Ecto neural progenitor cell (in vitro differentiated cells): ENCODE measurements around the gene PRR19.

ENCODE experiments used
- DNase-seq: peaks from one replicate; pipeline ENCODE4 v3.0.0-alpha.2; 2018; ENCODE audit warnings: low spot score

The PRR19 gene

DNA sequence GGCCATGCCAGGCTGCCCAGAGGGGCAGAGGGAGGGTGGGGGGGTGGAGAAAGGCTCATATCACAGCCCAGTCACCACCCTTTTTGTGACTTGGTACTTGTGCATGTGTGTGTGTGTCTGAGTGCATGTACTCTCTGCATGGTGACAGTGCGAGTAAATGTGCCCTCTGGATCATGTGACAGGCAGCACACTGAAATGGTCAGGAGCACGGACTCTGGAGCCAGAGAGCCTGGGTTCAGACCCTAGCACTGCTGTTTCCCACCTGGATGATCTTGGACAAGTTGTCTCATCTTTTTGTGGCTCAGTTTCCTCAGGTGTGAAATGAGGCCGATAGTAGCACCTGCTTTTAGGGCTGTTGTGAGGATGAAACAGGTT lies 30.9 kb upstream of the PRR19 start:
- no peak for DNase-seq

DNA sequence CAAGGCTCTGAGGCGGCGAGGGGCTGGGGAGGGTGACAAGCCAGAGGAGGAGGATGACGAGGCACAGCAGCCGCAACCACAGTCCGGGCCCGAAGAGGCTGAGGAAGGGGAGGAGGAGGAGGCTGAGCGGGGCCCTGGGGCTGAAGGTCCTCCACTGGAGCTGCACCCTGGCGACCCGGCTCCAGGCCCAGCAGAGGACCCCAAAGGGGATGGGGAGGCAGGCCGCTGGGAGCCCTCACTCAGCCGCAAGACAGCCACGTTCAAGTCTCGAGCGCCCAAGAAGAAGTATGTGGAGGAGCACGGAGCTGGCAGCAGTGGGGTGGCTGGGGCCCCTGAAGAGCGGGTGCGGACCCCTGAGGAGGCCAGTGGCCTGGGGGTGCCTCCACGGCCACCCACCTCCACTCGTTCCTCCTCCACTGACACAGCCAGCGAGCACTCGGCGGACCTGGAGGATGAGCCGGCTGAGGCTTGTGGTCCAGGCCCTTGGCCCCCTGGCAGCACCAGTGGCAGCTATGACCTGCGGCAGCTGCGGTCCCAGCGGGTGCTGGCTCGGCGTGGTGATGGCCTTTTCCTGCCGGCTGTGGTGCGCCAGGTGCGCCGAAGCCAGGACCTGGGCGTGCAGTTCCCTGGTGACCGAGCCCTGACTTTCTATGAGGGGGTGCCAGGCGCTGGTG lies 29.9 kb upstream of the PRR19 start:
- DNase-seq = no peak

DNA sequence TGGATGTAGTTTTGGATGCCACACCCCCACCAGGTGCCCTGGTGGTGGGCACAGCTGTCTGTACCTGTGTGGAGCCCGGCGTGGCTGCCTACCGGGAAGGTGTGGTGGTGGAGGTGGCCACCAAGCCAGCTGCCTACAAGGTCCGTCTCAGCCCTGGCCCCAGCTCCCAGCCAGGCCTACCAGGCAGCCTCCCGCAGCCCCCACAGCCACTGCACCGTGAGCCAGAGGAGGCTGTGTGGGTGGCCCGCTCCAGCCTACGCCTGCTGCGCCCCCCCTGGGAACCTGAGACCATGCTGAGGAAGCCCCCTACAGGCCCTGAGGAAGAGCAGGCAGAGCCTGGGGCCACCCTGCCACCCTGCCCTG lies 29.4 kb upstream of the PRR19 start:
- no peak for DNase-seq

DNA sequence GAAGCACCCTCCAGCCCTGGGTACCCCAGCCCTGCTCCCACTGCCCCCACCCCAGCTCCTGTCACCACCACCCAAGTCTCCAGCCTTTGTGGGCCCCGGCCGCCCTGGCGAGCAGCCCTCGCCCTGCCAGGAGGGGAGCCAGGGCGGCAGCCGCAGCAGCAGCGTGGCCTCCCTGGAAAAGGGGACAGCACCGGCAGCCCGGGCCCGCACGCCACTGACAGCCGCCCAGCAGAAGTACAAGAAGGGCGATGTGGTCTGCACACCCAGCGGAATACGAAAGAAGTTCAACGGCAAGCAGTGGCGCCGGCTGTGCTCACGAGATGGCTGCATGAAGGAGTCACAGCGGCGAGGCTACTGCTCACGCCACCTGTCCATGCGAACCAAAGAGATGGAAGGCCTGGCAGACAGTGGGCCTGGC lies 28.9 kb upstream of the PRR19 start:
- no peak for DNase-seq

DNA sequence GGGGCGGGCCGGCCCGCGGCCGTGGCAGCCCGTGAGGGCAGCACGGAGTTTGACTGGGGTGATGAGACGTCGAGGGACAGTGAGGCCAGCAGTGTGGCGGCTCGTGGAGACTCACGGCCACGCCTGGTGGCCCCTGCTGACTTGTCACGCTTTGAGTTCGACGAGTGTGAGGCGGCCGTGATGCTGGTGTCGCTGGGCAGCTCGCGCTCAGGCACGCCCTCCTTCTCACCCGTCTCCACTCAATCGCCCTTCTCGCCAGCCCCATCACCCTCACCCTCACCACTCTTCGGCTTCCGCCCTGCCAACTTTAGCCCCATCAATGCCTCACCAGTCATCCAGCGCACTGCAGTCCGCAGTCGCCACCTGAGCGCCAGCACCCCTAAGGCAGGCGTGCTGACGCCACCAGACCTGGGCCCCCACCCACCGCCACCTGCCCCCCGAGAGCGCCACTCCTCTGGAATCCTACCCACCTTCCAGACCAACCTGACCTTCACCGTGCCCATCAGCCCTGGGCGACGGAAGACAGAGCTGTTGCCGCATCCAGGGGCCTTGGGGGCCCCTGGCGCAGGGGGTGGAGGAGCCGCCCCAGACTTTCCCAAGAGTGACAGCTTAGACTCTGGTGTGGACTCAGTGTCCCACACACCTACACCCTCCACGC lies 28.4 kb upstream of the PRR19 start:
- no peak for DNase-seq

DNA sequence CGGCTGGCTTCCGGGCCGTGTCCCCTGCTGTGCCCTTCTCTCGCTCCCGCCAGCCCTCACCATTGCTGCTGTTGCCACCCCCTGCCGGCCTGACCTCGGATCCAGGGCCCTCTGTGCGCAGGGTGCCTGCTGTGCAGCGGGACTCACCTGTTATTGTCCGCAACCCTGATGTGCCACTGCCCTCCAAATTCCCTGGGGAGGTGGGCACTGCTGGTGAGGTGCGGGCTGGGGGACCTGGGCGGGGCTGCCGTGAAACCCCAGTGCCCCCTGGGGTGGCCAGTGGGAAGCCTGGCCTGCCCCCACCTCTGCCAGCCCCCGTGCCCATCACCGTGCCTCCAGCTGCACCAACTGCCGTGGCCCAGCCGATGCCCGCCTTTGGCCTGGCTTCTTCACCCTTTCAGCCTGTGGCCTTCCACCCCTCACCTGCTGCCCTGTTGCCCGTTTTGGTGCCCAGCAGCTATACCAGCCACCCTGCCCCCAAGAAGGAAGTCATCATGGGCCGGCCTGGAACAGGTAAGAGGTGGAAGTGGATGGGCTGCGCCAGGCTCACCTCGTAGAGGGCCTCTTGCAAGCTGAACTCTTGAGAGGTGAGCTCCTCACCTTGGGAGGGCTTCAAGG lies 27.8 kb upstream of the PRR19 start:
- no peak for DNase-seq

DNA sequence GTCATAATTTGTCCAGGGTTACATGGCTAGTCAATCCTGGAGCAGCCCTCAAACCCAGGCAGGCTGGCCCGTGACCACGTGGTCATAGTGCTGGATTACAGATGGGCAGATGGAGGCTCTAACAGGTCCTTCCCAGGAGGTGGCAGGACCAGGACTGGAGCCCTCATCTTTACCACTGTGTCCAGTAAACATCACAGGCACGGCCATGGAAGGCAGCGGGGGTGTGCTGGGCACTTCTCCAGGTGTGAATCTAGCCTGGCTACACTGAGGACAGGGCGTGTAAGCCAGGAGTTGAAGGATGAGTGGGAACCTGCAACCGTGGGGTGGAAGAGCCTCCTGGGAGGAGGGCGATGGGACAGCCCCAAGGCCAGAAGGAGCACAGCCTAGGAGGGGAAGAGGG lies 26.8 kb upstream of the PRR19 start:
- no peak for DNase-seq

DNA sequence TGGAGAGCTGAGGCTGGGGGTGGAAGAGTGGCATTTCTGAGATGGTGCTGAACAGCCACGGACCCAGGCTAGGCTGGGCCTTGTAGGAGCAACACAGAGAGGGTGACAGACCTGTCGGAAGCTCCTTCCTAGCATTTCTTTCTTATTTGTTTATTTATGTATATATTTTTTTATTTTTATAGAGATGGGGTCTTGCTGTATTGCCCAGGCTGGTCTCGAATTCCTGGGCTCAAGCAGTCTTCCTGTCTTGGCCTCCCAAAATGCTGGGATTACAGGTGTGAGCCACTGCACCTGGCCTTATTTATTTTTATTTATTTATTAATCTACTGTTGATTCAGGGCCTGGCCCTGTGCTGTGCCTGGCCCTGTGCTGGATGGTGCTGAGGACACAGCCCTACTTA lies 26.4 kb upstream of the PRR19 start:
- DNase-seq = no peak

DNA sequence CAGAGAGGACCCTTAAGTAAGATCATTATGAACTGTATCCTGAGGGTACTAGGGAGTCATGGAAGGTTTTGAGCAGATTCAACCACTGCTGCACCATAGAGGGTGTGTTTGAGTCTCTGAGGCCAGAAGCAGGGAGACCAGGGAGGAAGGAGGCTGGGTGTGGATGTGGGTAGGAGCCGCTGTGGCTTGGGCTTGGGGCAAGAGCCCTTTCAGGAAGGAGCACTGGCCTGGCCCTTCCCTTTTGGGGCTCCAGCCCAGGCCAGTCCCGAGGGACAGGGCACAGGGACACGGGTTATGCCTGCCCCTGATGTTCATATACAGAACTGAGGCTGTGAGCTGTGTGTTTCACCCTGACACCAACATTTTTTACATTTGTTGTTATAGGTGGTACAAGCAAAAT lies 25.6 kb upstream of the PRR19 start:
- no peak for DNase-seq

DNA sequence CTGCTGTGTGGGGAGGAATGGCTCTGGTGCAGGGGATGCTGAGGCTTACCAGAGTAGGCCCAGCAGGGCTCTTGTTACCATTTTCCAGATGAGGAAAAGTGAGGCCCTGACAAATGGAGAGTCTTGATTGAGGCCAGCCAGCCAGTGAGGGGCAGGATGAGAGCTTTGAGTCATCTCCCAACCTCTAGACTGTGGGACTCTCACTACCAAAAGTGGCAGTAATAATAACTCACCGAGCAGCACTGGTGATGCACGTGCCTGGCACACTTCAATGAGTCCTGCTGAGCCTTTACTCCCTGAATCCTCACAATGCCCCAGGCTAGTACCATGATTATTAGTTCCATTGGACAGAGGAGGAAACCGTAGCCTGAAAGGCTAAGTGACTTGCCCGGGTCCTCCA lies 25.1 kb upstream of the PRR19 start:
- no peak for DNase-seq

DNA sequence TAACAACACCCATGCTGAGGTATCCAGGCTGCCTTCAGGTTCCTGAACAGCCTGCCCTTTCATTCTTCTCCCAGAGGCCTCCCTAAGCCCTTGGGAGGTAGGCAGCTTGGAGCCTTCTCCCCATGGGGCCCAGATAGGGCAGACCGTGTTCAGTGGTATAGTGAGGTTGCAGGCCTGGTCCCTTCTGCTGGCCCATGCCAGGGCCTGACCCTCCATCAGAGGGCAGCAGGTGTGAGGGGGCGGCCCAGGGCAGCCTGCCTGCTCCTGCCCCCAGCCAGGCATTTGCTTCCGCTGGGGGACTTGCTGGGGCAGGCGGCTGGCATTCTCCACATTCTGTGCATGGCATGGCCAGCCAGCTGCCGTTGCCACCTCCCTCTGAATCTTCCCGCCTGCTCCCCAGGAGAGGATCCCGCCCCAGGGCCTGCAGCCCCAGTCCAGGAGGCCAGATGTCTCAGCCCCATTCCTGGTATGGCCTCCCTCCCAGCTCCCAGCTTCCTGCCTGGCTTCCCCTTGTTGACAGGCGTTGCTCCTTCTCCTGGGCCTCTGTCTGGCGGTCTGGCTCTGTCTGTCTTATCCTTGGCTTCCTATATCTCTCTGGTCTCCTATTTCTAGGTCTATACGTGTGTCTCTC lies 24.0 kb upstream of the PRR19 start:
- DNase-seq = no peak

DNA sequence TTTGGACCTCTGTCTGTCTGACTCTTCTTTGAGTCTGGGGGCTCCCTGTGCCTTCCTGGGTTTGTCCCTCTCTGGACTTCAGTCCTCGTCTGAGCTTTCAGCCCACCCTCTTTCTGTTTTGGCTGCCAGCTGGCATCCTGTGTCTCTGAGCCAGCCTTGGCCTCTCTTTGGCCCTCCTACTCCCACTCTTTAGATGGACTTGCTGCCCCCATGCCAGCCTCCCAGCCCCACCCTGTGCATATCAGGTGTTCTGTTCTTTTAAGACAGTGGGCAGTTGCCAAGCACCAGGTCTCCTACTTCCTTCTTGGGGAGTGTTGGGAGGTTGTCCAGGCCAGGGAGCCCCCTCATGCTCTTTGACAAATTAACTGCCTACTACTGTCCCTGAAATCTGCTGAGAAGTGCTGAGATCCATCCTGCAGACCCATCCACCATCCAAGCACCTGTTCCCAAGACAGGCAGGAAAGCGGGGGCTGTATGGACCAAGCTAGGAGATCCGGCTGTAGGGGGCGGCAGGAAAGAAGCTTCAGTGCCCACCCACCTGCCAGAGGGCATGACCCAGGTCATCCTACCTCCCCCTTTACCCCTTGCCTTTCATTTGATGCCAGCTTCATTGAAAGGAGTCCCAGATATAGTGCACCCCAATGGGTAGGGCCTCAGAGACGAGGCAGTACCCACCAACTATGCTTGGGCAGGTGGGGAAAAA lies 23.3 kb upstream of the PRR19 start:
- DNase-seq = no peak

DNA sequence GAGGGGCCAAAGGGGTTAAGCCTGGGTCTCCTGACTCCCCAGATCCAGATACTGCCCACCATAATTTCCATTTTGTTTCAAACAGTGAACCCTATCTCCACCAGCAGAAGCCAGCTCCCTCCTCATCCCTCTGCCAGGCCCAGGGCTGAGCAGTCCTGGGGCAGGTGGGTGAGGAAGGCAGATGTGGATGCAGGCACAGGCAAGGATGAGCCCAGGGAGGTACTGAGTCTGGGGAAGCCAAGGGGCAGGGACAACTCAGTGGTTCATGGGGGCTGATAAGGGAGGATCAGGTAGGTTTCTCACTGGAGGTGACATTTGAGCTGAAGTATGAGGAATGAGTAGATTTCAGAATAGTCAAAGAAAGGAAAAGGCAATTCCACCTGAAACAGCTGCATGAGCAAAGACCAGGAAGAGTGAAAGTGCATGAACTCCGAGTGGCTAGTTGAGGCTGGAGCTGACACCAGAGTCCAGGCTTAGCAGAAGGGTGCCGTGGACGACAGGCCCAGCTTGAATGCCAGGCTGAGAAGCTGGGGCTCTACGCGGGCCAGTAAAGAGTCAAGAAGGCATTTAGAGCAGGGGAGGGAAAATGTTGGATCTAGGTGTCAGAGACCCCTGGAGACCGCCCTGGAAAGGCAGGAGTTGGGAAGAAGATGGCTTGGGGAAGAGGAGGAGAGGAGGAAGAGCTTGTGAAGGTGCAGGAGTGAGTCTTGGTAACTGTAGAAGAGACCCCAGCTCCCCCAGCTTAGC lies 22.6 kb upstream of the PRR19 start:
- no peak for DNase-seq

DNA sequence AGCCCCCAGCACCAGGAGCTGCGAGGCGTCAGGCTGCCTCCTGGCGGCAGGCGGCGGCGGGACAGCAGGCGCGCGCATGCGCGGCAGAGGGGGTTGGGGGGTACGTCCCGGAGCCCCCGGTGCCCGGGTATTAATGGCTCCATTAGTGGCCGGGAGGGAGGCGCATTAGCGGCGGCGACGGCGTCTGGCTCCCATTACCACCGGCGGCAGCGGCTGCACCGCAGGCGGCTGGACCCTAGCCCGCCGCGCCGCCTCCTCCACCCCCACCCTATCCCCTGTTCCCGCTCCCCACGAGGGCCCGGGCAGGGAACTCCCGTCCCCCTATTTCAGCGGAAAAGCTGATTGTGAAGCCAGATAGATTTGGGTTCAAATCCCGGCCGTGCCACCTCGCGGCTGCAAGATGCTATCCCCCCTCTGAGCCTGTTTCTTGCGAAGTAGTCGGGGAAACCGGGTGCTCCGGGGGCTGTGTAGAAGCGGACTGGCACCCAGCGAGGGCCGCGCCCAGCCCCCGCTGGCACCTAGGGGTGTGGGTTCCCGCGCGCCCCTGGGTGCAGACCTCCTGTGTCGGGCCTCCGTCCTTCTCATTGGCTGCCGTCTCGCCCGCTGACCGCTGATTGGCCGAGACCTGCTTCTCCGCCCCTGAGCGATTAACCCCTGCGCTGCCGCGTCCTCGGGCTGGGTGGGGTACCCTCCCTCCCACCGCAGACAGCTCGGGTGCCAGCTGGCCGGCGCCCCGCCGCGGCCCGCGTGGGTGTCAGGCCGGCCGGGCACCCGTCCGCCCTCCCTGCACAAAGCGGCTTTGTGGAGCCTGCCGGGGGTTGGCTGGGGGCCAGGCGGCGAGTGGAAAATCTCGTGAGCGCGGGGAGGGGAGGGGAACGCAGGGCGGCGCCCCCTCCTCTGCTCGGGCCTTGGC lies 21.8 kb upstream of the PRR19 start:
- DNase-seq = peak; percentile 93

DNA sequence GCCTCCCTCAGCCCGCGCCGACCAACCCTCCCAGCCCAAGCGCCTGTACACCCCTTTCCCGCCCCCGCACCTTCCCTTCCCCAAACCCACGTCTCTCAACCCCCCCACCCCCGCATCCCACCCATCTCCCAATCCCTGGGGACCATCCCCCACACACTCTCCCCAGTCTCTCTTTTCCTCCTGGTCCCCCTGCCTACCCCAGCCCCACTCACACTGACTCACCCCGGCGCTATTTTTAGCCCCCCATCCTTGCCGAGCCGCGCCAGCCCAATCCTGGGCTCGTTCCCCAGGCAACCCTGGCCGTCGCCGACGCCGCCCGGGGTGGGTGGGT lies 21.2 kb upstream of the PRR19 start:
- no peak for DNase-seq

DNA sequence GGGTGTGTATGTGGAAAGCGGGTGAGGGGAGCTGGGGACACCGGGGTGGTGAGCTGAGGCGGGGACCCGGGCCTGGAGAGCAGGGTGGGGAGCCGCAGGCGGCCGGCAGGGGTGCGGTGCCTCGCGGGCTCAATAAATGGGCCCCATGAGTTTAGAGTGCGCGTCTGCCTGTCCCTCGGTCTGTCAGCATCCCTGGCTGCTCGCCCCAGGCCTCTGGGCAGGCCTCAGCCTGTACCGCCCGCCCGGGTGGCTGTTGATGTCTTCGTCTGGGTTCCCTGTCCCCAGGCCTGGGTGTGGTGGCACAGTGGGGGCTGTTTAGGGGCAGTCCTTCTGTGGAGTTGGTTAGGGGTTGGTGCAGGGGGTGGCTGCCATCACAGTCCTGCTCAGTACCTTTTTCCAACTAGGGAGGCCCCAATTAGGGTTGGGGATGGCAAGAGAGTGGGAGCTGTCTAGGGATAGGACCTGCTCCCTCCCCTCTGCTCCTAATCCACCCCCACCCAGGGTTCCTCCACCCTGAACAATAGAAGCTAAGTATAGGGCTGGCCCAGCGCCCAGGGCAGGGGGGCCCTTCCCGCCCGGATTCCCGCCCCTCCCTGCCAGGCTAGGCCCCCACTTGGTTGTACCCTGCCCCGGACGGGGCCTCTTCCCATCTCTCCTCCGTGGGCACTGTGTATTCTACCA lies 20.6 kb upstream of the PRR19 start:
- peak; percentile 74 for DNase-seq

DNA sequence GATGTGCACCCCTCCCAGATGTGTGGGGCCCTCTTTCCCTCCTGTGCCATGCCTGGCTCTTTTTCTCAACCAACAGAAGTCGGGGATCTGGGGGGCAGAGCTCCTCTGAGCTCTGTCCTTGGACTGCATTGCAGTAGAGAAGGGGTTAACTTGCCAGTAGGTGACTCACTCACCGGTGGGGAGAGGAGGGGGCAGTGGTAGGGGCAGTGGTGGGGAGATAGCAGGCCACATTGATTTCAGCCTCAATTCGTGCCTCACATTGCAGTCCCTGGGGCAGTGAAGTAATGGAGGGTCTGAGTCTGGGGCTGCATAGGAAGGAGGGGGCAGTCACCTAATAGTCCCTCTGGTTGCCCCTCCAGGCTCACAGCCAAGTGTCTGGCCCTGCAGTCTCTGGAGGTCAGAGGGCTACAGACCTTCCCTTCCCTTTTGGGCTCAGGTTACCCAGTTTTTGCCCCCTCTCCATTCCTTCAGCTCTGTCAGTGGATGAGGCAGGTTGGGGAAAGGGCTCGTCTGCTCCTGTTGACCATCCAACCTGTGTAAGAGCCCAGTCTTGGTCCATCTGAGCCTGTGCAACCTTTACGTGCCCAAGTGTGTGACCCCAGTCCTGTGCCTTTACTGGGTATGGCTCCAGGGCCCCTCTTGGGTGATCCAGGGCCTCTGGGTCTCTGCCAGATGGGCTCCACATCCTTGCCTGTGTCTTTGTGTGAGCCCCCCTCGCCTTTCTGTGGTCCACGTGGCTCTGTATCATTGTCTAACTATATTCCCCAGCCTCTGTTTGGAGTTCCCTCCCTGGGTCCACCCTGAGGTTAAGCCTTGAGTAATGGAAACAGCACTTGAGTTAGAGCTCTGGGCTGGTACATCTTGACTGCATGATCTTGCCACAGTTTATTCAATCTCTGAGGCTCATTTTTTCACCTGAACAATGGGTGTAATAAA lies 19.8 kb upstream of the PRR19 start:
- peak; percentile 56 for DNase-seq

DNA sequence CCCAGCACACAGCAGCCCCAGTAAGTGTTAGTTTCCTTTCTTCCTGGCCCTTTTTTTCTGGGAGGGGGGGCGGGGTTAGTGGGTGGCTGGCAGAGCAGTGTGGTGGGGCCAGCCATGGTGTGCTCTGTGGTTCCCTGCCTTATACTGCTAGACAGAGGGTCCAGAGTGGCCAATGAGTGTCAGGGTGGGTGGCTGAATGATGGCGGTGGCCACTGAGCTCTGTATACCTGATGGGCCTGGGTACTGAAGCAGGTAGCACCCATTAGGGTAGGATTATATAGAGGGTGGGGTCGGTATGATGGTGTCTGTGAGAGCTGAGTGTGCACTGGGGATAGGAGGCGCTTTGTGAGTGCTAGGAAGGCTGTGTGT lies 19.1 kb upstream of the PRR19 start:
- DNase-seq = peak; percentile 51
